Hepatocyte (in vitro differentiated cells): ENCODE measurements around the gene GPC3. TPM values are rescaled to one million over a fixed set of nuclear protein-coding genes. Genes with fewer than 3 reads are reported as not detected.

Source experiments
- DNase-seq: peaks from one replicate; pipeline ENCODE4 v3.0.0-alpha.2; 2016; ENCODE audit warnings: low spot score
- H2AFZ ChIP-seq: fragments of 200-600 bp; sonication (generic); 2 replicates; pipeline ENCODE4 v1.6.0; 2016; ENCODE audit warnings: antibody characterized with exemption, mild to moderate bottlenecking
- H3K27ac ChIP-seq: fragments of 200-600 bp; sonication (generic); 2 replicates; pipeline ENCODE4 v1.5.1; 2016; ENCODE audit warnings: mild to moderate bottlenecking
- H3K27me3 ChIP-seq: fragments of 200-600 bp; sonication (generic); 2 replicates; pipeline ENCODE4 v1.6.1; 2016
- H3K36me3 ChIP-seq: fragments of 200-600 bp; sonication (generic); replicated peaks from 2 replicates; pipeline ENCODE4 v1.5.1; 2016; ENCODE audit warnings: low read depth; ENCODE audit not compliant: insufficient read depth
- H3K4me1 ChIP-seq: fragments of 200-600 bp; sonication (generic); 2 replicates; pipeline ENCODE4 v1.5.1; 2016; ENCODE audit warnings: mild to moderate bottlenecking, moderate library complexity; ENCODE audit not compliant: insufficient read depth
- H3K4me2 ChIP-seq: fragments of 200-600 bp; sonication (generic); 2 replicates; pipeline ENCODE4 v1.6.0; 2016
- H3K4me3 ChIP-seq: fragments of 200-600 bp; sonication (generic); 2 replicates; pipeline ENCODE4 v1.5.1; 2016; ENCODE audit warnings: mild to moderate bottlenecking
- H3K79me2 ChIP-seq: fragments of 200-600 bp; sonication (generic); 2 replicates; pipeline ENCODE4 v1.6.0; 2017; ENCODE audit warnings: mild to moderate bottlenecking
- H3K9me2 ChIP-seq: fragments of 200-600 bp; sonication (generic); replicated peaks from 2 replicates; pipeline ENCODE4 v1.6.0; 2017; ENCODE audit warnings: mild to moderate bottlenecking; ENCODE audit not compliant: insufficient read depth
- H3K9me3 ChIP-seq: fragments of 200-600 bp; sonication (generic); 2 replicates; pipeline ENCODE4 v1.5.1; 2016; ENCODE audit warnings: low read depth, mild to moderate bottlenecking
- H4K20me1 ChIP-seq: fragments of 200-600 bp; sonication (generic); 2 replicates; pipeline ENCODE4 v1.6.0; 2016; ENCODE audit warnings: mild to moderate bottlenecking; ENCODE audit not compliant: insufficient read depth, poor library complexity, severe bottlenecking
- EZH2 ChIP-seq: fragments of 200-600 bp; sonication (generic); IDR thresholded peaks from 2 replicates; pipeline ENCODE4 v1.6.1; 2016; ENCODE audit warnings: antibody characterized with exemption, mild to moderate bottlenecking, borderline replicate concordance
- EZH2phosphoT487 ChIP-seq: fragments of 200-600 bp; sonication (generic); IDR thresholded peaks from one replicate; pipeline ENCODE4 v1.6.1; 2018; ENCODE audit warnings: antibody characterized with exemption, mild to moderate bottlenecking, low read depth, moderate library complexity; ENCODE audit not compliant: unreplicated experiment, severe bottlenecking
- WGBS: methylation state at CpG from one replicate; pipeline ENCODE4 v1.1.6; 2016; ENCODE audit warnings: low lambda C conversion rate; ENCODE audit errors: missing lambda C conversion rate; 5-methylcytosine and 5-hydroxymethylcytosine counted together
- polyA plus RNA-seq: library from polyadenylated mRNA; unstranded; fragments of >200 nt; fragmentation: Nextera tagmentation; extraction: Ambion mirVana; gene quantifications from 2 replicates; pipeline ENCODE4 v1.2.1, GENCODE V29; 2016
- total RNA-seq: library from RNA; depleted of rRNA; stranded (reverse); fragments of >200 nt; gene quantifications from 2 replicates; pipeline ENCODE4 v1.2.3, GENCODE V29; 2014
- TF ChIP-seq, protein P1 (sequence below): fragments of 200-600 bp; sonication (generic); IDR thresholded peaks from 2 replicates; pipeline ENCODE4 v1.5.1; 2016; ENCODE audit warnings: antibody characterized with exemption, mild to moderate bottlenecking; ENCODE audit not compliant: poor library complexity

The GPC3 gene
- total and polyA plus RNA-seq, 2 experiments from 2014 or later: 789 to 860 TPM

DNA sequence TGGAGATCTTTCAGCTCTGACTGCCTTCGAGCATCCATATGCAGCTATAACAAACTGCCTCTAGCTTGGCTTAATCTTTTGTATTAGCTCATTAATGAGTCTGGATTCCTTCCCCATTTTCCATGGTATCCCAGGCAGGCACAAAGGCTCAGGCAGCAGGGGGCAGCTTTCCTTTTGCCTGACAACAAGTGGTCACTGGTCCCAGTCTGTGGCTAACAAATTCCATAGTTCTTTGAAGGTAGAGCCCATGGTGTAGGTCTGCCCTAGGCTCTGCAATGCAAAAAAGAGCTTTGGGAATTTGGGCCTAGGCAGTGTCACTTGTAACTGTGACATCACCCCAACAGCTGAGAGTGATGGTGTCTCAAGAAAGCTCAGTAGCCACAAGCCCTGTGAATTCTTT, 335.7 kb downstream of the GPC3 start:
- no peaks in the 10 kb centered on the region for H3K4me1 ChIP-seq
- no peaks in the 10 kb centered on the region for H3K9me3 ChIP-seq
- WGBS: 80% methylated on average over 1 of the region's 1 CpG
- no peaks in the 10 kb centered on the region for H3K27me3 ChIP-seq
- no peak overlapping the region for H2AFZ ChIP-seq
- H3K4me3 ChIP-seq: no peak overlapping the region
- TF ChIP-seq, protein P1, sequence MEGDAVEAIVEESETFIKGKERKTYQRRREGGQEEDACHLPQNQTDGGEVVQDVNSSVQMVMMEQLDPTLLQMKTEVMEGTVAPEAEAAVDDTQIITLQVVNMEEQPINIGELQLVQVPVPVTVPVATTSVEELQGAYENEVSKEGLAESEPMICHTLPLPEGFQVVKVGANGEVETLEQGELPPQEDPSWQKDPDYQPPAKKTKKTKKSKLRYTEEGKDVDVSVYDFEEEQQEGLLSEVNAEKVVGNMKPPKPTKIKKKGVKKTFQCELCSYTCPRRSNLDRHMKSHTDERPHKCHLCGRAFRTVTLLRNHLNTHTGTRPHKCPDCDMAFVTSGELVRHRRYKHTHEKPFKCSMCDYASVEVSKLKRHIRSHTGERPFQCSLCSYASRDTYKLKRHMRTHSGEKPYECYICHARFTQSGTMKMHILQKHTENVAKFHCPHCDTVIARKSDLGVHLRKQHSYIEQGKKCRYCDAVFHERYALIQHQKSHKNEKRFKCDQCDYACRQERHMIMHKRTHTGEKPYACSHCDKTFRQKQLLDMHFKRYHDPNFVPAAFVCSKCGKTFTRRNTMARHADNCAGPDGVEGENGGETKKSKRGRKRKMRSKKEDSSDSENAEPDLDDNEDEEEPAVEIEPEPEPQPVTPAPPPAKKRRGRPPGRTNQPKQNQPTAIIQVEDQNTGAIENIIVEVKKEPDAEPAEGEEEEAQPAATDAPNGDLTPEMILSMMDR: no peak
- TF ChIP-seq EZH2 (no peak), EZH2phosphoT487 (no peak)
- no peaks in the 10 kb centered on the region for H3K9me2 ChIP-seq
- no peak overlapping the region for H3K27ac ChIP-seq
- H4K20me1 ChIP-seq: no peaks in the 10 kb centered on the region
- no peak for DNase-seq
- H3K4me2 ChIP-seq: no peak overlapping the region
- no peaks in the 10 kb centered on the region for H3K36me3 ChIP-seq
- H3K79me2 ChIP-seq: no peaks in the 10 kb centered on the region

DNA sequence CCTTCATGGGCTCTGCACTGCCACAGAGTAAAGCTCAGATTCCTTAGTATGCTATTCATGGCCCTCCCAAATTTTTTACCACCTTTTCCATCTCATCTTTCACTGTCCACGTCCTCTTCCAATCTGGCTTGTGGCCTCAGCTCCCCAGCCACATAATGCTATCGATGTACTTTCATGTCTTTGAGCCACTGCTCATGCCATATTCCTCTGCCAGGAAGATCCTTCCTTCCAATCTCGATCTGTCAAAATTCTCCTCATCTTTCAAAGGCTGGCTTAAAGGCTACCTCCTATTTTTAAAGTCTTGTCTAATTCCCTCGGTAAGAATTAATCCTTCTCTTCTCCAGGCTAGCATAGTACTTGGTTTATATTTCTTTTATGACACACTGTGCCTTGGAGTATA, 336.8 kb downstream of the GPC3 start:
- H4K20me1 ChIP-seq: no peaks in the 10 kb centered on the region
- TF ChIP-seq, protein P1: no peak
- no peak for TF ChIP-seq EZH2phosphoT487
- no peak for TF ChIP-seq EZH2
- no peaks in the 10 kb centered on the region for H3K4me1 ChIP-seq
- H3K4me2 ChIP-seq: no peak overlapping the region
- H3K4me3 ChIP-seq: no peak overlapping the region
- no peaks in the 10 kb centered on the region for H3K27me3 ChIP-seq
- no peak overlapping the region for H2AFZ ChIP-seq
- H3K27ac ChIP-seq: no peak overlapping the region
- no peaks in the 10 kb centered on the region for H3K36me3 ChIP-seq
- no peaks in the 10 kb centered on the region for H3K9me2 ChIP-seq
- WGBS: 74% methylated on average over 4 of the region's 4 CpGs
- H3K9me3 ChIP-seq: no peaks in the 10 kb centered on the region
- no peaks in the 10 kb centered on the region for H3K79me2 ChIP-seq
- DNase-seq: no peak

DNA sequence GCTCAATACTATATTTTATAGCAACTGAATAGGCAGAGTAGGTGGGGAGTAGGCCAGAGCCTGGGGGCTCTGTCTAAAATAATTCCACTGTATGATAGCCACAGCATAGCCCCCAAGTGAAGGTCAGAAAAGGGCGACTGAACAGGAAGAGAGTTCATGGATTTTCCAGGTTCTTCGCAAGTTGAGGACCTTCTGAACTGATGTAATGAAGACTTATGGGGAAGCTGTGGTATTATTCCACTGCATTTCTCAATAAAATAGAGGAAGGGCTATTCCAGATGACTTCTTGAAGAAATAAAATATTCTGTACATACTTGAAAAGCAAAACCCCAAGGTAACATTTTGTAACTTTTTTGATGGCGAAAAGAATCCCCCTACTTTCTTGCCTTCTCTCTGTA, 338.7 kb downstream of the GPC3 start:
- H3K4me1 ChIP-seq: peaks cover 2% of the 10 kb centered on the region
- H3K27ac ChIP-seq: no peak overlapping the region
- no peaks in the 10 kb centered on the region for H3K79me2 ChIP-seq
- no peak for DNase-seq
- H3K27me3 ChIP-seq: no peaks in the 10 kb centered on the region
- H3K9me2 ChIP-seq: no peaks in the 10 kb centered on the region
- no peaks in the 10 kb centered on the region for H3K9me3 ChIP-seq
- TF ChIP-seq, protein P1: no peak
- TF ChIP-seq EZH2phosphoT487 (no peak), EZH2 (no peak)
- H3K4me3 ChIP-seq: no peak overlapping the region
- no peak overlapping the region for H3K4me2 ChIP-seq
- H3K36me3 ChIP-seq: no peaks in the 10 kb centered on the region
- WGBS: 87% methylated on average over 3 of the region's 3 CpGs
- no peak overlapping the region for H2AFZ ChIP-seq
- no peaks in the 10 kb centered on the region for H4K20me1 ChIP-seq
